Fibroblast of the aortic adventitia (primary cell): ENCODE results near the gene TFAP2C. TPM values are rescaled to one million over a fixed set of nuclear protein-coding genes. Genes with fewer than 3 reads are reported as not detected.

ENCODE experiments used
- DNase-seq: peaks from one replicate; pipeline ENCODE4 v3.0.0-alpha.2; 2010; ENCODE audit warnings: low read depth
- H3K4me3 ChIP-seq: 2 replicates; pipeline ENCODE4 v1.5.1; 2011; ENCODE audit warnings: low read depth, mild to moderate bottlenecking, control low read depth, low read length, moderate library complexity
- CTCF ChIP-seq: IDR thresholded peaks from 2 replicates; pipeline ENCODE4 v1.5.1; 2011; ENCODE audit warnings: mild to moderate bottlenecking, low read length, control low read depth, inconsistent platforms; ENCODE audit not compliant: insufficient read depth
- total RNA-seq: library from RNA; depleted of rRNA; stranded (reverse); fragments of >200 nt; gene quantifications from 2 replicates; pipeline ENCODE4 v1.2.3, GENCODE V29; 2012; ENCODE audit warnings: low replicate concordance

TFAP2C gene
- total RNA-seq, 1 donor: not detected

- DNase-seq: no peak
- TF ChIP-seq CTCF: no peak
- no peak overlapping the region for H3K4me3 ChIP-seq
Measured at GRCh38 chr20:56604673-56605072, 24.4 kb upstream of the TFAP2C start.

GRCh38 chr20:56605261-56605996, 23.7 kb upstream of the TFAP2C start:
- TF ChIP-seq CTCF: no peak
- no peak overlapping the region for H3K4me3 ChIP-seq
- DNase-seq: no peak

DNA sequence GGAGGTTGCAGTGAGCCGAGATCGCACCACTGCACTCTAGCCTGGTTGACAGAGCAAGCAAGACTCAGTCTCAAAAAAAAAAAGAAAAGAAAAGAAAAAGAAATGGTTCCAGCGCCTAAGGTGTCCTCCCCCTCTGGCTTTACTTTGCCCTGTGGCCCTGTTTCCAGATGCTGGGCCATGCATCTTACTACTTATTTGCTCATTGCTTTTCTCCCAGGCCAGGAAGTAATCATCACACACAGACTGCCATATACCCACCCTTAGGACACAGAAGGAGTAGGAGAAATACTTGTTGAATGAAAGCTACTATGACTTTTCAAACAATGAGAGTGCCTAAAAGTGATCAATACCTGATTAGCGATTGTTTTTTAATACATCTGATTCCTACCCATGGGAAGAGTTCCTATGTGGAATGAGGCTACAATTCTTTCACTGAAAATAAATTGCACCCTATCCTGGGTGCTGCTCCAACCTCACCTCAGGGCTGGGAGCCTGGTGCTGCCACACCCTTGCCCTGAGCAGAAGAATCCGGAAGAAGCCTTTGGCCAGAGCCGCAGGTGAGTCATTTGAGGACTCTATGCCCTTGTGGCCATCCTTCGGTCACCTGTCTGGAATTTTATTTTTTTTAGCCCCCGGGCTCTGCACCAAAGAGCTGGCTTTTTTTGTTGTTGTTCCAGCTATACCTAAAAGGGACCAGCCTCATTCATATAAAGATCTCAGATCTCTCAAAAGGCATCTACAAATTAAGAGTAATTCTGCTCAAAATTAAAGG, 22.7 kb upstream of the TFAP2C start:
- no peak overlapping the region for H3K4me3 ChIP-seq
- DNase-seq: no peak
- TF ChIP-seq CTCF: no peak

DNA sequence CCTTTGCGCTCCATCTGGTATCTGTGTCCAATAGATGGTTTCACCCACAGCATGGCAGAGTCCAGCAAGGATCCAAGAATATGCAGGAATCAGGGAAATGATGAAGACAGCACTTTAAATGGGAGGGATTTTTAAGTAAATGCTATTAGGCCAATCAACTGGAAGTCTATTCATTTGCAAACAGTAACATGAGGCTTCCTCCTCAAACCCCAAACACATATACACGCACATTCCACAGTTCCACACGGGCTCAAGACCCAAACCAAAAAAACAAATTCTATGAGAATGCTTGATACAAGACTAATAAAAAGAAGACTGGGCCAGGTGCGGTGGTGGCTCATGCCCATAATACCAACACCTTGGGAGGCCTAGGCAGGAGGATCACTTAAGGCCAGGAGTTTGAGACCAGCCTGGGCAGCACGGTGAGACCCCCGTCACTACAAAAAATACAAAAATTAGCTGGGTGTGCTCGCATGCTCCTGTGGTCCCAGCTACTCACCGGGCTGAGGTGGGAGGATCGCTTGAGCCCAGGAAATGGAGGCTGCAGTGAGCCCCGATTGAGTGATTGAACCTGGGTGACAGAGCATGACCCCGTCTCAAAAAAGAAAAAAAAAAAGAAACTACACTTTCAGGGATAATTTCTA, 21.9 kb upstream of the TFAP2C start:
- DNase-seq: no peak
- H3K4me3 ChIP-seq: no peak overlapping the region
- TF ChIP-seq CTCF: no peak

DNA sequence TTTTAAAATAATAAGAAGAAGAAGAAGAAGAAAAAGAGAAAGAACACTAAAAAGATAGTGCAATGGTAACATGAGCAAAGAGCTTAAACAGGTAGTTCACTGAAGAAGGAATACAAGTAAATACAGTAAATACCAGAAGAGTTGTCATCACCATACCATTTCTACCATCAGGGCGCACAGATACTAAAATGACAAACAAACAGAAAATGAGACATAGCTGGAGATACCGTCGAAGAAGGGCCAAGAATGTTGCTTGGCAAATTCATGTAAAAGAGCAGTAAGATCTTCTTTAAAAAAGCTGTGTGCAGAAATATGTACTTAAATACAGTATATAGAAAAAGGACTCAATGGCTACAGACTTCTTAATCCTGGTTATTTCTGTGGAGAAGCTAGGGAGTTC, 20.7 kb upstream of the TFAP2C start:
- no peak for TF ChIP-seq CTCF
- H3K4me3 ChIP-seq: no peak overlapping the region
- DNase-seq: no peak

- H3K4me3 ChIP-seq: no peak overlapping the region
- DNase-seq: no peak
- TF ChIP-seq CTCF: no peak
Measured at GRCh38 chr20:56609321-56609720, 19.8 kb upstream of the TFAP2C start.
